Heart left ventricle (tissue), 16 donors: ENCODE data around the gene TYK2. TPM values are rescaled to one million over a fixed set of nuclear protein-coding genes. Genes with fewer than 3 reads are reported as not detected.

Source experiments
- ATAC-seq, 4 donors: fragments of 200-7000 bp; cut with Tn5 transposase; one replicate each; pipeline ENCODE4 v1.9.1; 2020 to 2022; ENCODE audit warnings: moderate library complexity in 4 of 4, mild to moderate bottlenecking in 3 of 4, moderate number of reproducible peaks in 1 of 4
- DNase-seq, 5 donors: peaks; one replicate each; pipeline ENCODE4 v3.0.0-alpha.2; 2020
- H3K27ac ChIP-seq, 12 donors: fragments of 200-600 bp; sonication (generic) in 4 of 12; one replicate each; pipeline versions ENCODE4 v1.5.0 to v1.8.0; 2016 to 2022; ENCODE audit warnings: mild to moderate bottlenecking in 2 of 12
- H3K27me3 ChIP-seq, 9 donors: fragments of 200-600 bp; sonication (generic) in 2 of 9; one replicate each; pipeline versions ENCODE4 v1.5.1 to v1.8.0; 2016 to 2022; ENCODE audit warnings: mild to moderate bottlenecking in 3 of 9
- H3K36me3 ChIP-seq, 9 donors: fragments of 200-600 bp; sonication (generic) in 2 of 9; one replicate each; pipeline versions ENCODE4 v1.5.0 to v1.8.0; 2018 to 2022; ENCODE audit warnings: mild to moderate bottlenecking in 2 of 9
- H3K4me1 ChIP-seq, 12 donors: fragments of 200-600 bp; sonication (generic) in 4 of 12; one replicate each; pipeline versions ENCODE4 v1.5.0 to v1.8.0; 2016 to 2022; ENCODE audit warnings: mild to moderate bottlenecking in 3 of 12
- H3K4me3 ChIP-seq, 12 donors: fragments of 200-600 bp; sonication (generic) in 4 of 12; one replicate each; pipeline versions ENCODE4 v1.5.0 to v1.8.0; 2017 to 2022; ENCODE audit warnings: mild to moderate bottlenecking in 9 of 12, moderate library complexity in 4 of 12
- H3K9me3 ChIP-seq, 12 donors: fragments of 200-600 bp; sonication (generic) in 4 of 12; one replicate each; pipeline versions ENCODE4 v1.5.0 to v1.8.0; 2016 to 2022; ENCODE audit warnings: mild to moderate bottlenecking in 1 of 12
- POLR2A ChIP-seq, 2 donors: fragments of 450-650 bp; IDR thresholded peaks; one replicate each; pipeline ENCODE4 v1.6.1; 2017; ENCODE audit warnings: antibody characterized with exemption in 2 of 2, mild to moderate bottlenecking in 2 of 2, moderate library complexity in 2 of 2
- WGBS, 4 donors: extraction: QIAGEN DNeasy Blood & Tissue Kit in 2 of 4; methylation state at CpG; one replicate each; pipeline versions ENCODE4 v1.1.5 to v1.1.7; 2013 to 2018; 5-methylcytosine and 5-hydroxymethylcytosine counted together
- intact Hi-C, 10 donors: fragments of 100-400 bp; cut with DNase I; formaldehyde crosslinking; loops; one replicate each; pipeline versions ENCODE4 v1.11.1 to v1.14.2; 2022
- long read RNA-seq, 3 donors: library from polyadenylated mRNA; unstranded; transcript quantifications; one replicate each; pipeline ENCODE4 v2.0.0, GENCODE V29; 2020 to 2021
- polyA plus RNA-seq, 2 donors: library from polyadenylated mRNA; stranded (reverse); fragments of 200-250 nt; gene quantifications; one replicate each; pipeline ENCODE4 v1.2.3, GENCODE V29; 2013
- total RNA-seq, 9 donors: library from RNA; depleted of rRNA in 2 of 9; stranded (reverse); fragments of >200 nt in 2 of 9; fragmentation: NEBNext Ultra II Directional in 3 of 9; extraction: Animal tissue kit (Norgen Biotek cat#: 25700) in 3 of 9; gene quantifications; one replicate each; pipeline versions ENCODE4 v1.1.0 to v1.2.4, GENCODE V29; 2016 to 2023
- TF ChIP-seq, protein P1 (sequence below), 12 donors: fragments of 200-600 bp; sonication (generic) in 4 of 12; IDR thresholded peaks; one replicate each; pipeline versions ENCODE4 v1.5.0 to v1.8.0; 2018 to 2022; ENCODE audit warnings: antibody characterized with exemption in 12 of 12, mild to moderate bottlenecking in 5 of 12
- donor health status: ischemic (EF 13 %, LVEDD 7.1; RV severe dilation, severe dysfunction).
- donor health status: healthy with polysubstance abuse.
- donor health status: DM: no; HTN: yes; CAD: no.
- donor health status: DM: no; HTN: no; CAD: no.
- donor health status: ischemic (EF 25% LVEDD 6.9; RV normal size, moderate dysfunction).
- donor health status: ischemic (EF 25% LVEDD 5.7; RV mildly dilated, moderate dysfunction).
- donor health status: healthy.
- donor health status: DM: yes; HTN: yes; CAD: no.
- donor health status: ischemic (EF 35%, LVEDD 5.7; RV mildly dilated, moderate dysfunction).
- donor health status: nonischemic (EF 11% LVEDD 7.7; RV severe dilation, severe dysfunction).
- donor health status: DM: yes; HTN: yes; CAD: no.
- donor health status: PGD.
- donor health status: ischemic (EF 29% LVEDD 5.4; RV normal size, mild dysfunction).
- donor health status: nonischemic (EF 23%, LVEDD 6.1; RV moderate dilation, normal function).

The TYK2 gene
- total RNA-seq: 10 to 100 TPM; 37.7 to 86.3 (median 55.3) TPM
- 100 to 1,000 TPM in 1 of 2 donors, 10 to 100 TPM in 1; 71.7 to 100 TPM for polyA plus RNA-seq
- long read RNA-seq, donor 1, full-length matches to known transcripts: 13 of 72 reads
- long read RNA-seq, donor 1, partial matches to known transcripts: 30 of 72 reads
- long read RNA-seq, donor 1, other reads (novel, unspliced or antisense): 29 of 72 reads
- long read RNA-seq, donor 2, full-length matches to known transcripts: 33 of 94 reads
- long read RNA-seq, donor 2, partial matches to known transcripts: 42 of 94 reads
- long read RNA-seq, donor 2, other reads (novel, unspliced or antisense): 19 of 94 reads
- long read RNA-seq, donor 3, full-length matches to known transcripts: 23 of 90 reads
- long read RNA-seq, donor 3, partial matches to known transcripts: 45 of 90 reads
- long read RNA-seq, donor 3, other reads (novel, unspliced or antisense): 22 of 90 reads

DNA sequence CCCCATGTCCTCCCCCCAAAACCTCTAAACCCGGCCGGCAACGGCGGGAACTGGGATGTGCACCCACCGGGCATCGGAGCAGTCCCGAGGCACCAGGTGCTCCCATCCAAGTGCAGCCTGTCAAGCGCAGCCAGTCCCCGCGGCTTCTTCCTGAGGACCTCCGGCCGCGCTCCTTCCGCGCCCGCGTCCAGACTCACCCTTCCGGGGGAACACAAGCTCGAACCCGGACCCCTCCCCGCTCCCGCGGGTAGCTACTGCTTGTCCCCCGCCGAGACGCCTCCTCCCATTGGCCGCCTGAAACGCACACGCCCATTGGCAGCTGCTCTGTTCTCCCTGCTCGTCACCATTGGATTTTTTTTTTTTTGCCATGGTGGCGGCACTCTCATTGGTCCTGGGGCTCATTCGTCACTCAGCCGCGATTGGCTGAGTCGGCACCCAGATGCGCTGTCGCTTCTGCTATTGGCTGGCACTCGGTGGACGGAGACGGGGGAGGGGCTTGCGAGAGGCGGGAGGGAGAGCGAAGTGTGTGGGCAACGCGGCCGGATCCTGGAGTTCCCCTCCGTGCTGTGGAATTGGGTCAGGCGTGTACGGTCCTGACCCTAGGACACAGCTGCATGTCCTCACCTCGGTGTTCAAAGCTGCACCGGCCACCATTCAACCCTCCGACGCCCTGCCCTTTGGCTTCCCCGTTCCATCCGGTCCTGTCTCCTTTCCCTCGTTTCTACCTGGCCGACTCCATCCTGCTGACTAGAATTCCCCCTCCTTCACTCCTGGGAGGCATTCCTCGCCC is at the start of gene TYK2:
TYK2 (minus strand) TSS at position 260 of the 790 bp plus-strand sequence. CDS start 2,166 bp downstream, outside the sequence.
- peak in 1 of 2 donors; percentile 66 for TF ChIP-seq POLR2A (IDR thresholded peaks at IDR 0.05)
- TF ChIP-seq, protein P1, sequence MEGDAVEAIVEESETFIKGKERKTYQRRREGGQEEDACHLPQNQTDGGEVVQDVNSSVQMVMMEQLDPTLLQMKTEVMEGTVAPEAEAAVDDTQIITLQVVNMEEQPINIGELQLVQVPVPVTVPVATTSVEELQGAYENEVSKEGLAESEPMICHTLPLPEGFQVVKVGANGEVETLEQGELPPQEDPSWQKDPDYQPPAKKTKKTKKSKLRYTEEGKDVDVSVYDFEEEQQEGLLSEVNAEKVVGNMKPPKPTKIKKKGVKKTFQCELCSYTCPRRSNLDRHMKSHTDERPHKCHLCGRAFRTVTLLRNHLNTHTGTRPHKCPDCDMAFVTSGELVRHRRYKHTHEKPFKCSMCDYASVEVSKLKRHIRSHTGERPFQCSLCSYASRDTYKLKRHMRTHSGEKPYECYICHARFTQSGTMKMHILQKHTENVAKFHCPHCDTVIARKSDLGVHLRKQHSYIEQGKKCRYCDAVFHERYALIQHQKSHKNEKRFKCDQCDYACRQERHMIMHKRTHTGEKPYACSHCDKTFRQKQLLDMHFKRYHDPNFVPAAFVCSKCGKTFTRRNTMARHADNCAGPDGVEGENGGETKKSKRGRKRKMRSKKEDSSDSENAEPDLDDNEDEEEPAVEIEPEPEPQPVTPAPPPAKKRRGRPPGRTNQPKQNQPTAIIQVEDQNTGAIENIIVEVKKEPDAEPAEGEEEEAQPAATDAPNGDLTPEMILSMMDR (IDR thresholded peaks at IDR 0.05): no peak
- Histone ChIP-seq H3K4me3 (peak within 1 kb of the TSS; percentile 71 to 99 (median 90)), H3K36me3 (peaks cover 0 to 19% (median 15%) of the 10 kb centered on the region in 9 donors), H3K27ac (peak within 1 kb of the TSS; percentile 41 to 90 (median 82)), H3K27me3 (no peaks in the 10 kb centered on the region), H3K9me3 (no peaks in the 10 kb centered on the region), H3K4me1 (peaks cover 0 to 37% (median 12%) of the 10 kb centered on the region in 12 donors)
- intact Hi-C loops: loop anchor here in 7 of 10 donors (2.0 to 10.0 kb wide), 5 partner anchors 46 to 446 kb away; partner anchors contain the start of genes OLFM2 (in 3 of the 7), RAVER1 (in 3 of the 7), ICAM3 (in 2 of the 7) and EIF3G (in 1 of the 7)
- DNase-seq (peak; percentile 97 to 98 (median 98)), ATAC-seq (peak; percentile 99)
- 0% methylated on average over 54 to 58 of the region's 58 CpGs for WGBS, 4 donors

DNA sequence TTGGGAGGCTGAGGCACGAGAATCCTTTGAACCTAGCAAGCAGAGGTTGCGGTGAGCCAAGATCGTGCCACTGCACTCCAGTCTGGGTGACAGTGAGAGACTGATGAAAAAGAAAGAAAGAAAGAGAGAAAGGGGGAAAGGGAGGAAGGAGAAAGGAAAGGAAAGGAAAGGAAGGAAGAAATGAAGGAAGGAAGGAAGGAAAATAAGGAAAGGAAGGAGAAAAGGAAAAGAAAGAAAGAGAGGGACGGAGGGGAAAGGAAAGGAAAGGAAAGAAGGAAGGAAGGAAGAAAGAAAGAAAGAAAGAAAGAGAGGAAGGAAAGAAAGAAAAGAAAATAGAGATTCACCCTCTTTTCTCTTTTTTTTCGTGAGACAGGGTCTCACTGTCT is 48.6 kb upstream of the TYK2 start:
- no peak for DNase-seq
- ATAC-seq: no peak
- Histone ChIP-seq H3K4me3 (no peak overlapping the region), H3K36me3 (no peaks in the 10 kb centered on the region), H3K4me1 (peaks cover 0 to 77% (median 24%) of the 10 kb centered on the region in 12 donors), H3K9me3 (no peaks in the 10 kb centered on the region), H3K27me3 (peaks cover 0 to 24% (median 3%) of the 10 kb centered on the region in 9 donors), H3K27ac (peak overlapping the region in 1 of 12 donors; percentile 77)
- intact Hi-C loops: no loop called here
- TF ChIP-seq, protein P1 (IDR thresholded peaks at IDR 0.05): no peak
- TF ChIP-seq POLR2A (IDR thresholded peaks at IDR 0.05): no peak
- WGBS, 4 donors: 63 to 72% (median 65%) methylated on average over 5 of the region's 5 CpGs

DNA sequence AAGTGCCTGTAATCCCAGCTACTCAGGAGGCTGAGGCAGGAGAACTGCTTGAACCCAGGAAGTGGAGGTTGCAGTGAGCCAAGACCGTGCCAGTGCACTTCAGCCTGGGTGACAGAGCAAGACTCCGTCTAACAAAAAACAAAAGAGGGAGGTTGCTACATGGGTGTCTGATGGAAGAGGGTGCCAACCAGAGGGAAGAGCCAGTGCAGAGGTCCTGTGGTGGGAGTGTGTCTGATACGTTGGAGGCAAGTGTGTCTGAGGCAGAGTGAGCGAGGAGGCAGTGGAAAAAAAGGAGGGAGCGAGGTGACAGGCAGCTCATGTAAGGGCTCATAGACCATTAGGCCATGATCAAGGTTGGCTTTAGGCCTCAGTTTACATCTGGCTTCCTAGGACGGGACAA is 46.8 kb upstream of the TYK2 start:
- Histone ChIP-seq H3K4me1 (peaks cover 0 to 68% (median 20%) of the 10 kb centered on the region in 12 donors), H3K27ac (no peak overlapping the region), H3K9me3 (no peaks in the 10 kb centered on the region), H3K27me3 (peaks cover 3 to 42% (median 21%) of the 10 kb centered on the region in 9 donors), H3K36me3 (no peaks in the 10 kb centered on the region), H3K4me3 (no peak overlapping the region)
- WGBS, 4 donors: 82 to 87% (median 84%) methylated on average over 6 of the region's 6 CpGs
- ATAC-seq: no peak
- no peak for DNase-seq
- intact Hi-C loops: no loop called here
- TF ChIP-seq POLR2A (IDR thresholded peaks at IDR 0.05): no peak
- TF ChIP-seq, protein P1 (IDR thresholded peaks at IDR 0.05): no peak
